Measurements from ENCODE around the gene C1orf198. TPM values are rescaled to one million over a fixed set of nuclear protein-coding genes. Genes with fewer than 3 reads are reported as not detected.

Gene C1orf198
- total and polyA plus RNA-seq, 2 of the 8 experiments (the other 6 are each of a cell fraction or from before 2014, with no cell fraction given): 30.6 to 45.0 TPM

- Histone ChIP-seq H3K23ac (ENCODE audit: insufficient read length) (no peak overlapping the region), H2BK12ac (ENCODE audit: low read depth, low read length) (no peak overlapping the region), H2BK120ac (replicated peaks; ENCODE audit: low read depth, low read length) (no peak overlapping the region), H4K8ac (ENCODE audit: extremely low read depth, insufficient read depth, low read length) (no peak overlapping the region), H3K27me3 (replicated peaks in 1 of 4; ENCODE audit: control insufficient read depth in 3 of 4, extremely low read depth in 1 of 4, insufficient read depth in 3 of 4, low read length in 3 of 4) (no peaks in the 10 kb centered on the region), H3K4me1 (replicated peaks in 1 of 4; ENCODE audit: control insufficient read depth in 3 of 4, insufficient read depth in 4 of 4, low read length in 3 of 4) (no peaks in the 10 kb centered on the region), H2BK15ac (ENCODE audit: low read length) (no peak overlapping the region), H3K4ac (replicated peaks; ENCODE audit: insufficient read length, low read depth, low read length) (no peak overlapping the region), H2AFZ (ENCODE audit: low read length) (no peak overlapping the region), H3K14ac (ENCODE audit: insufficient read length) (no peak overlapping the region), H3K9me3 (ENCODE audit: insufficient read depth in 2 of 2, low read depth in 1 of 2, low read length in 1 of 2) (0 out of 4 replicates have a peak, but pooled peaks cover 0 to 5% of the 10 kb centered on the region in 2 experiments), H4K20me1 (replicated peaks in 1 of 2; ENCODE audit: control insufficient read depth in 1 of 2, insufficient read depth in 2 of 2, low read length in 2 of 2) (no peaks in the 10 kb centered on the region), H4K91ac (replicated peaks; ENCODE audit: insufficient read length, low read length) (no peak overlapping the region), H3K27ac (ENCODE audit: low read depth, low read length) (no peak overlapping the region), H3K23me2 (ENCODE audit: low read depth, low read length) (no peaks in the 10 kb centered on the region), H3K36me3 (ENCODE audit: control insufficient read depth in 2 of 4, insufficient read depth in 4 of 4, low read length in 3 of 4) (no peaks in the 10 kb centered on the region), H3K79me1 (ENCODE audit: low read depth, low read length) (no peaks in the 10 kb centered on the region), H2AK5ac (ENCODE audit: low read depth, low read length) (no peak overlapping the region), H3K4me2 (ENCODE audit: insufficient read depth in 1 of 2, low read depth in 2 of 2, low read length in 2 of 2) (no peak overlapping the region), H2BK20ac (ENCODE audit: low read length) (no peak overlapping the region), H3K79me2 (ENCODE audit: control insufficient read depth in 1 of 2, insufficient read depth in 2 of 2, low read length in 2 of 2) (no peaks in the 10 kb centered on the region), H3K9ac (replicated peaks in 1 of 4; ENCODE audit: extremely low read depth in 1 of 4, low read depth in 3 of 4, low read length in 3 of 4) (no peak overlapping the region), H4K5ac (ENCODE audit: insufficient read length, low read depth, low read length) (no peak overlapping the region), H3K18ac (ENCODE audit: extremely low read depth, low read length) (no peak overlapping the region), H3K56ac (replicated peaks; ENCODE audit: insufficient read length, low read depth, low read length) (no peak overlapping the region), H3K4me3 (ENCODE audit: extremely low read depth in 1 of 4, insufficient read depth in 2 of 4, low read depth in 3 of 4, low read length in 4 of 4) (no peak overlapping the region), H2BK5ac (ENCODE audit: low read depth, low read length) (no peak overlapping the region)
- CTCF ChIA-PET (ENCODE audit: partially characterized antibody): interaction anchor here (0.6 to 4.7 kb wide), 6 partner anchors 10 to 399 kb away, joined by 3 to 27 read pairs (median 4); no protein-coding TSS in a partner anchor
- POLR2A ChIA-PET (ENCODE audit: partially characterized antibody): no interaction called here
- 83% methylated on average over 4 of the region's 4 CpGs; no CpG with 5 or more reads in 1 of the 2 experiments for WGBS, 2 experiments (ENCODE audit: extremely low coverage in 1 of 2, insufficient coverage in 1 of 2, insufficient read length in 1 of 2, insufficient replicate concordance in 2 of 2, low coverage in 1 of 2, low lambda C conversion rate in 2 of 2, missing lambda C conversion rate in 1 of 2)
- DNase-seq (ENCODE audit: low read depth in 1 of 2, low spot score in 2 of 2) (peak in 1 of 2 experiments; percentile 4), FAIRE-seq (no peak)
- TF ChIP-seq TEAD4 (IDR thresholded peaks at IDR 0.05; ENCODE audit: low read depth, low read length): no peak
- TF ChIP-seq FOSL1 (IDR thresholded peaks at IDR 0.05; ENCODE audit: insufficient read depth, low read depth, low read length): no peak
- no peak for TF ChIP-seq SIN3A (conservative IDR thresholded peaks at IDR 0.05 in 1 of 2, IDR thresholded peaks at IDR 0.05 in 1 of 2; ENCODE audit: low read depth in 1 of 2, low read length in 2 of 2)
- TF ChIP-seq KDM1A (IDR thresholded peaks at IDR 0.05; ENCODE audit: borderline replicate concordance, low read length): no peak
- TF ChIP-seq GTF2F1 (IDR thresholded peaks at IDR 0.05; ENCODE audit: borderline replicate concordance, low read depth, low read length): no peak
- no peak for TF ChIP-seq SP1 (IDR thresholded peaks at IDR 0.05; ENCODE audit: low read depth, low read length)
- no peak for TF ChIP-seq NANOG (IDR thresholded peaks at IDR 0.05; ENCODE audit: insufficient read depth, low read depth, low read length, poor library complexity, severe bottlenecking)
- no peak for TF ChIP-seq TAF1 (IDR thresholded peaks at IDR 0.05; ENCODE audit: low read depth, low read length)
- TF ChIP-seq MAFK (IDR thresholded peaks at IDR 0.05; ENCODE audit: low read depth, low read length): no peak
- no peak for TF ChIP-seq RAD21 (IDR thresholded peaks at IDR 0.05 in 1 of 2, conservative IDR thresholded peaks at IDR 0.05 in 1 of 2; ENCODE audit: low read depth in 2 of 2, low read length in 2 of 2)
- TF ChIP-seq YY1 (IDR thresholded peaks at IDR 0.05; ENCODE audit: low read depth, low read length): no peak
- TF ChIP-seq SP4 (IDR thresholded peaks at IDR 0.05; ENCODE audit: low read length): no peak
- no peak for TF ChIP-seq CBX5 (IDR thresholded peaks at IDR 0.05; ENCODE audit: low read depth, low read length)
- no peak for TF ChIP-seq SAP30 (IDR thresholded peaks at IDR 0.05; ENCODE audit: insufficient read depth, insufficient replicate concordance, low read length)
These were observed 59.9 kb downstream of the C1orf198 start for GRCh38 chr1:230808281-230808872.
